GM12872 (cell line): Measurements from ENCODE around the gene CCP110.
A peak's percentile ranks its signal among the peaks of the same experiment; 100 is the strongest.

ENCODE experiments used
- TF ChIP-seq, protein P1 (sequence below): IDR thresholded peaks from 3 replicates; pipeline ENCODE4 v1.5.1; 2011; ENCODE audit warnings: low read depth, mild to moderate bottlenecking, low read length, moderate library complexity; ENCODE audit not compliant: insufficient read depth

Gene CCP110

DNA sequence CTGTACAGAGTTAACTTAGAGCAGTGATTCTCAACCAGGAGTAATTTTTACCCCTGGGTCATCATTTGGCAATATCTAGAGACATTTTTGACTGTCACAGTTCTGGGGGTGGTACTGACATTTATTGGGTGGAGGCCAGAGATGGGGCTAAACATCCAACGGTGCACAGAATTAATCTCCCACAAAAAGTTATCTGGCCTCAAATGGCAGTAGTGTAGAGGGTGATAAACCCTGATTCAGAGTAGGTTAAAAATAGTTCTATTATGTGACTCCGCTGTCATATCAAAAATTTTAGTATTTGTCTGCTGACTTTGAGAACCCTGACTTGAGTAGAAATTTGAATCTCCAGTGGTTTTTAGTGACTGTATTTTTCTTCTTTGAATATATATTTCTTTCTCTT lies 50.9 kb downstream of the CCP110 start:
- TF ChIP-seq, protein P1, sequence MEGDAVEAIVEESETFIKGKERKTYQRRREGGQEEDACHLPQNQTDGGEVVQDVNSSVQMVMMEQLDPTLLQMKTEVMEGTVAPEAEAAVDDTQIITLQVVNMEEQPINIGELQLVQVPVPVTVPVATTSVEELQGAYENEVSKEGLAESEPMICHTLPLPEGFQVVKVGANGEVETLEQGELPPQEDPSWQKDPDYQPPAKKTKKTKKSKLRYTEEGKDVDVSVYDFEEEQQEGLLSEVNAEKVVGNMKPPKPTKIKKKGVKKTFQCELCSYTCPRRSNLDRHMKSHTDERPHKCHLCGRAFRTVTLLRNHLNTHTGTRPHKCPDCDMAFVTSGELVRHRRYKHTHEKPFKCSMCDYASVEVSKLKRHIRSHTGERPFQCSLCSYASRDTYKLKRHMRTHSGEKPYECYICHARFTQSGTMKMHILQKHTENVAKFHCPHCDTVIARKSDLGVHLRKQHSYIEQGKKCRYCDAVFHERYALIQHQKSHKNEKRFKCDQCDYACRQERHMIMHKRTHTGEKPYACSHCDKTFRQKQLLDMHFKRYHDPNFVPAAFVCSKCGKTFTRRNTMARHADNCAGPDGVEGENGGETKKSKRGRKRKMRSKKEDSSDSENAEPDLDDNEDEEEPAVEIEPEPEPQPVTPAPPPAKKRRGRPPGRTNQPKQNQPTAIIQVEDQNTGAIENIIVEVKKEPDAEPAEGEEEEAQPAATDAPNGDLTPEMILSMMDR = no peak

DNA sequence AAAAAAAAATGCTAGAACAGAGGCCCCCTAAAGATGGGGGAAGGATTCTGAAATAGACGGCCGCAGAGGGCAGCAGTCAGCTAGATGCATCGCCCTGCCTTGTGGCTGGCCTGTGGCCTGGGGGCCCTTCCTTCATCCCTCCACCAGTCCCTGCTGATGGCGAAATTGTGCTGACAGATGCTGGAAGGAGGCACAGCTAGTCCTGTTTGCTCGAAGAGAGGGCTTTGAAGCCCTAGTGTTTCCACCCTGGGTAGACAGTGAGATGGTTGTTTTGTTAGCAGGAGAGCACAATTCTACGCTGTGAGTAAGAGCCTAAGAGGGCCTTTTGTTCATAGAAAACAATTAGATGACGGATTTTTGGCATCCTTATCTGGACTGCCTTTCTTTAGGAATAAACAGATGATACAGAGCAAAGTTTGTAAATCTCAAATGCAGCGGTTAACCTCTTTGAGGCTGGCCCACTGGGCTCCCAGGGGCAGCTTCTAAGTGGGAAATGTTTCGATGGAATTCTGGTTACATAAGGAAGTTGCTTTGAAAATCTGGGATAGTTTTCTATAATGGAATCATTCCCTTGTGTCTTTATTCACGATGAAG lies 54.7 kb downstream of the CCP110 start:
- TF ChIP-seq, protein P1 = no peak

- TF ChIP-seq, protein P1 = no peak
Observed at GRCh38 chr16:19582050-19582831, 58.5 kb downstream of the CCP110 start.

- TF ChIP-seq, protein P1 = peak; percentile 41; the same call in 2 of the 3 replicates
Observed at GRCh38 chr16:19583665-19584300, 60.0 kb downstream of the CCP110 start.

DNA sequence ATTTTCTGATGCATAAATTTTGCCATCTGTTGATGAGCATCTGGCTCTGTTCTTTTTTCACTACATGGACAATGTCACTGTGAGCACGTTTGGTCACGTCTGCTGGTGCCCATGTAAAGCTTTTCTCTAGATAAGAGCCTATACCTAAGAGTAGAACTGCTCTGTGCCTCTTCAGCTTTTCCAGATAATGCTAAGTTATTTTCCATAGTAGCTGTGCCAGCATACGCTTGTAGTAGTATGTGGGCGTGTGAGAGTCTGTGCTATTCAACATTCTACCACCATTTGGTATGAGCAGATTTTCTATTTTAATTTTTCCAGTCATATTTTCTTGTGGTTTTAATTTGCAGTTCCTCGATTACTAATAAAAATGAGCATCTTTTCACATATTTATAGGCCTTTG lies 64.9 kb downstream of the CCP110 start:
- TF ChIP-seq, protein P1 = no peak

DNA sequence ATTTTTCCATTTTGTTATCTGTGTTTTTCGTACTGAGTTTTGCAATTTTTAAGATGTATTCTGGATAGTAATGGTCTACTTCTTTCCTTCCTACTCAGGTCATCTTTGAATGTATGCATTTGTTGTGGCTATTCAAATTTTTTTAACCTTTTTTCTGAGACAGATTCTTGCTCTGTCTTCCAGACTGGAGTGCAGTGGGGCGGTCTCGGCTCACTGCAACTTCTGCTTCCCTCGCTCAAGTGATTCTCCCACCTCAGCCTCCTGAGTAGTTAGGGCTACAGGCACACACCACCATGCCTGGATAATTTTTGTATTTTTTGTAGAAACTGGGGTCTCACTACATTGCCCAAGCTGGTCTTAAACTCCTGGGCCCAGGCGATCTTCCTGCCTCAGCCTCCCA lies 65.4 kb downstream of the CCP110 start:
- TF ChIP-seq, protein P1 = no peak

GRCh38 chr16:19589771-19590302 lies 66.1 kb downstream of the CCP110 start:
- TF ChIP-seq, protein P1 = no peak
